Astrocyte (in vitro differentiated cells and primary cell): ENCODE data around the gene PDE6B. TPM values are rescaled to one million over a fixed set of nuclear protein-coding genes. Genes with fewer than 3 reads are reported as not detected.

Experiments used
- DNase-seq: peaks from one replicate; pipeline ENCODE4 v3.0.0-alpha.2; 2010; ENCODE audit warnings: low read depth
- FAIRE-seq: peaks from 2 replicates; lab custom pipeline; 2011; peaks lifted over from hg19 to GRCh38; lab: Jason Lieb, UNC
- H2AFZ ChIP-seq: 2 replicates; pipeline ENCODE4 v1.6.0; 2012; ENCODE audit warnings: low read depth, low read length, inconsistent platforms
- H3K27ac ChIP-seq: 2 replicates; pipeline ENCODE4 v1.5.1; 2011; ENCODE audit warnings: low read depth, low read length, inconsistent platforms
- H3K27me3 ChIP-seq: 2 replicates; pipeline ENCODE4 v1.6.0; 2011; ENCODE audit warnings: low read length, inconsistent platforms; ENCODE audit not compliant: insufficient read depth
- H3K36me3 ChIP-seq: 2 replicates; pipeline ENCODE4 v1.5.1; 2011; ENCODE audit warnings: low read length, inconsistent platforms; ENCODE audit not compliant: insufficient read depth
- H3K4me1 ChIP-seq: 2 replicates; pipeline ENCODE4 v1.5.1; 2011; ENCODE audit warnings: low read length, inconsistent platforms; ENCODE audit not compliant: insufficient read depth
- H3K4me2 ChIP-seq: 2 replicates; pipeline ENCODE4 v1.6.0; 2012; ENCODE audit warnings: low read length, inconsistent platforms
- H3K4me3 ChIP-seq: 2 replicates; pipeline ENCODE4 v1.5.1; 2011; ENCODE audit warnings: low read depth, mild to moderate bottlenecking, low read length, inconsistent platforms; ENCODE audit not compliant: insufficient read depth
- H3K79me2 ChIP-seq: 2 replicates; pipeline ENCODE4 v1.6.0; 2012; ENCODE audit warnings: mild to moderate bottlenecking, low read length, inconsistent platforms; ENCODE audit not compliant: insufficient read depth
- H3K9ac ChIP-seq: 2 replicates; pipeline ENCODE4 v1.6.0; 2012; ENCODE audit warnings: mild to moderate bottlenecking, low read length, inconsistent platforms
- H3K9me3 ChIP-seq: 2 replicates; pipeline ENCODE4 v1.5.1; 2012; ENCODE audit warnings: low read depth, mild to moderate bottlenecking, low read length, inconsistent platforms; ENCODE audit not compliant: insufficient read depth
- H4K20me1 ChIP-seq: 2 replicates; pipeline ENCODE4 v1.6.0; 2012; ENCODE audit warnings: low read length, inconsistent platforms; ENCODE audit not compliant: insufficient read depth
- H3K27ac Mint-ChIP-seq: one replicate; pipeline ENCODE4 v1.8.0; 2021; ENCODE audit warnings: mild to moderate bottlenecking, mixed read lengths; ENCODE audit not compliant: unreplicated experiment
- H3K27me3 Mint-ChIP-seq: one replicate; pipeline ENCODE4 v1.8.0; 2021; ENCODE audit warnings: low read depth, mixed read lengths; ENCODE audit not compliant: unreplicated experiment
- H3K36me3 Mint-ChIP-seq: one replicate; pipeline ENCODE4 v1.8.0; 2021; ENCODE audit warnings: low read depth, mixed read lengths; ENCODE audit not compliant: unreplicated experiment
- H3K4me1 Mint-ChIP-seq: one replicate; pipeline ENCODE4 v1.8.0; 2021; ENCODE audit warnings: low read depth, mixed read lengths; ENCODE audit not compliant: unreplicated experiment
- H3K4me3 Mint-ChIP-seq: one replicate; pipeline ENCODE4 v1.8.0; 2021; ENCODE audit warnings: mild to moderate bottlenecking, moderate library complexity, mixed read lengths; ENCODE audit not compliant: unreplicated experiment
- H3K9me3 Mint-ChIP-seq: one replicate; pipeline ENCODE4 v1.8.0; 2021; ENCODE audit warnings: mild to moderate bottlenecking, mixed read lengths; ENCODE audit not compliant: unreplicated experiment
- EZH2 ChIP-seq: IDR thresholded peaks from 2 replicates; pipeline ENCODE4 v1.6.1; 2012; ENCODE audit warnings: mild to moderate bottlenecking, low read length, inconsistent platforms; ENCODE audit not compliant: insufficient read depth
- total RNA-seq: library from RNA; stranded (reverse); gene quantifications from 2 replicates; pipeline ENCODE4 v1.2.1, GENCODE V29; 2021
- TF ChIP-seq, protein P1 (sequence below): IDR thresholded peaks from 2 replicates; pipeline ENCODE4 v1.5.1; 2011; ENCODE audit warnings: low read depth, mild to moderate bottlenecking, inconsistent platforms, low read length, moderate library complexity; ENCODE audit not compliant: insufficient read depth

The PDE6B gene
- total RNA-seq, 1 donor from 2014 or later: 2.8 TPM

DNA sequence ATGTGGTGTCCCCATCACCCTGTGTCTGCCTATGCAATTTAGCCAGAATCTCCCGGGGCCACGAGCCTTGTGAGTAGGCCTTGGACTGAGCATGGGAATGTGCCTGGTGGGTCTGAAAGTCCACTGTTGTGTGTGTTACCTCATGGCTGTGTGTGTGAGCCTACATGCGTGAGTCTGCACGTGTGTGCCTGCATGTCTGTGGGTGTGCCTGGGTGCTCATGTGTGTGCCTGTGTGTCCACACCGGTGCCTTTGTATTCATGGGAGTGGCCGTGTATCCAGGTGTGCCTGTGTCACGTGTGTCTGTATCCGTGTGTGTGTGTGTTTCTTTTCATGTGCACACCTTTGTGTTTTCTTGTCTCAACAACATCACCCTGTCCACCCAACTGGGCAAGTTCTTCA lies 34.5 kb downstream of the PDE6B start:
- Mint-ChIP-seq H3K4me1 (peaks cover 2% of the 10 kb centered on the region), H3K27ac (peak overlapping the region; percentile 42), H3K27me3 (peaks cover 9% of the 10 kb centered on the region), H3K36me3 (no peaks in the 10 kb centered on the region), H3K9me3 (peaks cover 2% of the 10 kb centered on the region), H3K4me3 (no peak overlapping the region)
- no peak overlapping the region for H3K4me3 ChIP-seq
- no peak overlapping the region for H3K27ac ChIP-seq
- no peaks in the 10 kb centered on the region for H4K20me1 ChIP-seq
- no peaks in the 10 kb centered on the region for H3K36me3 ChIP-seq
- peaks cover 17% of the 10 kb centered on the region for H3K9me3 ChIP-seq
- TF ChIP-seq, protein P1, sequence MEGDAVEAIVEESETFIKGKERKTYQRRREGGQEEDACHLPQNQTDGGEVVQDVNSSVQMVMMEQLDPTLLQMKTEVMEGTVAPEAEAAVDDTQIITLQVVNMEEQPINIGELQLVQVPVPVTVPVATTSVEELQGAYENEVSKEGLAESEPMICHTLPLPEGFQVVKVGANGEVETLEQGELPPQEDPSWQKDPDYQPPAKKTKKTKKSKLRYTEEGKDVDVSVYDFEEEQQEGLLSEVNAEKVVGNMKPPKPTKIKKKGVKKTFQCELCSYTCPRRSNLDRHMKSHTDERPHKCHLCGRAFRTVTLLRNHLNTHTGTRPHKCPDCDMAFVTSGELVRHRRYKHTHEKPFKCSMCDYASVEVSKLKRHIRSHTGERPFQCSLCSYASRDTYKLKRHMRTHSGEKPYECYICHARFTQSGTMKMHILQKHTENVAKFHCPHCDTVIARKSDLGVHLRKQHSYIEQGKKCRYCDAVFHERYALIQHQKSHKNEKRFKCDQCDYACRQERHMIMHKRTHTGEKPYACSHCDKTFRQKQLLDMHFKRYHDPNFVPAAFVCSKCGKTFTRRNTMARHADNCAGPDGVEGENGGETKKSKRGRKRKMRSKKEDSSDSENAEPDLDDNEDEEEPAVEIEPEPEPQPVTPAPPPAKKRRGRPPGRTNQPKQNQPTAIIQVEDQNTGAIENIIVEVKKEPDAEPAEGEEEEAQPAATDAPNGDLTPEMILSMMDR: no peak
- no peak for TF ChIP-seq EZH2
- H3K79me2 ChIP-seq: no peaks in the 10 kb centered on the region
- no peaks in the 10 kb centered on the region for H3K27me3 ChIP-seq
- no peak for DNase-seq
- FAIRE-seq: no peak
- no peak overlapping the region for H2AFZ ChIP-seq
- H3K4me2 ChIP-seq: no peak overlapping the region
- H3K4me1 ChIP-seq: no peaks in the 10 kb centered on the region
- no peak overlapping the region for H3K9ac ChIP-seq

DNA sequence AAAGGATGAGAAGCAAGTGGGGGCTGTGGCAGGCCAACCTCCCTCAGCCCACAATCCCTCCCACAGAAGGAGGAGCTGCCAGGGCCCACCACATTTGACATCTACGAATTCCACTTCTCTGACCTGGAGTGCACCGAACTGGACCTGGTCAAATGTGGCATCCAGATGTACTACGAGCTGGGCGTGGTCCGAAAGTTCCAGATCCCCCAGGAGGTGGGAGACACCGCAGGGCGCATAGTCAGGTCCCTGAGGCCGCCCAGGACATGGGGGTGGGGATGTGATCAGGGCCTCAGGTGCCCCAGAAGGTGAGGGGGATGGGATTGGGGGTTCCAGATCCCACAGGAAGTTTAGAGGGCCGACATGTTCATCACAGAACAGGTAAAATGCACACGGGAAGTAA lies 35.0 kb downstream of the PDE6B start:
- Mint-ChIP-seq H3K4me1 (peaks cover 2% of the 10 kb centered on the region), H3K4me3 (no peak overlapping the region), H3K36me3 (no peaks in the 10 kb centered on the region), H3K27ac (no peak overlapping the region), H3K9me3 (peaks cover 2% of the 10 kb centered on the region), H3K27me3 (peaks cover 9% of the 10 kb centered on the region)
- Histone ChIP-seq H3K4me2 (no peak overlapping the region), H3K79me2 (no peaks in the 10 kb centered on the region), H3K36me3 (no peaks in the 10 kb centered on the region), H4K20me1 (no peaks in the 10 kb centered on the region), H3K27ac (no peak overlapping the region), H3K9me3 (peaks cover 17% of the 10 kb centered on the region), H2AFZ (no peak overlapping the region), H3K27me3 (no peaks in the 10 kb centered on the region), H3K9ac (no peak overlapping the region), H3K4me1 (no peaks in the 10 kb centered on the region), H3K4me3 (no peak overlapping the region)
- TF ChIP-seq, protein P1: no peak
- no peak for TF ChIP-seq EZH2
- FAIRE-seq: no peak
- DNase-seq: no peak

DNA sequence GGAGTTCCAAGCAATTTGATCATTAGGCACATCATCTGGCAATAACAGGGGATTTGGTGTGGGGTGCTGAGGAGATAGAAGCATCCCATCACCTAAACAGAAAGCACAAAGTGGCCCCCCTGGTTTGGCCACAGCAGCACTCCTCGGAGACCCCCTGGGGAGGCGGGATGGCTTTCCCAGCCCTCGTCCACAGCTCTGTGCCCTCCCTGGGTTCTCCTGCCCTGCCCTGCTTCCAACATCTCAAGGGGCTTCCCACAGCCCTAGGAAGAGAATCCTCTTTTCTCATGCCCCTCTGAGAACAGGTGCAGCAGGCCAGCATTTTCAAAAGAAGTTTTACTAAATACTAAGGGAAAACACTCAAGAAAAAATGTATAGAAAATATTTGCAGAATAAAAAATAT lies 35.9 kb downstream of the PDE6B start:
- no peak overlapping the region for H3K9ac ChIP-seq
- no peak overlapping the region for H3K4me3 ChIP-seq
- TF ChIP-seq EZH2: no peak
- TF ChIP-seq, protein P1: no peak
- no peaks in the 10 kb centered on the region for H3K79me2 ChIP-seq
- no peaks in the 10 kb centered on the region for H4K20me1 ChIP-seq
- peaks cover 17% of the 10 kb centered on the region for H3K9me3 ChIP-seq
- Mint-ChIP-seq H3K27ac (no peak overlapping the region), H3K9me3 (peaks cover 2% of the 10 kb centered on the region), H3K36me3 (no peaks in the 10 kb centered on the region), H3K4me3 (no peak overlapping the region), H3K27me3 (peaks cover 5% of the 10 kb centered on the region), H3K4me1 (peaks cover 2% of the 10 kb centered on the region)
- no peak overlapping the region for H3K27ac ChIP-seq
- no peaks in the 10 kb centered on the region for H3K4me1 ChIP-seq
- no peak overlapping the region for H3K4me2 ChIP-seq
- DNase-seq (no peak), FAIRE-seq (no peak)
- no peak overlapping the region for H2AFZ ChIP-seq
- H3K27me3 ChIP-seq: no peaks in the 10 kb centered on the region
- H3K36me3 ChIP-seq: no peaks in the 10 kb centered on the region
